GM21723 (cell line): Measurements from ENCODE around the gene ASCC1.
A peak's percentile ranks its signal among the peaks of the same experiment; 100 is the strongest.

Source experiments
- ATAC-seq: cut with Tn5 transposase; IDR thresholded peaks from one replicate; pipeline ENCODE4 v1.9.1; 2021; ENCODE audit warnings: mild to moderate bottlenecking, moderate library complexity; ENCODE audit not compliant: unreplicated experiment

Gene ASCC1, protein sequence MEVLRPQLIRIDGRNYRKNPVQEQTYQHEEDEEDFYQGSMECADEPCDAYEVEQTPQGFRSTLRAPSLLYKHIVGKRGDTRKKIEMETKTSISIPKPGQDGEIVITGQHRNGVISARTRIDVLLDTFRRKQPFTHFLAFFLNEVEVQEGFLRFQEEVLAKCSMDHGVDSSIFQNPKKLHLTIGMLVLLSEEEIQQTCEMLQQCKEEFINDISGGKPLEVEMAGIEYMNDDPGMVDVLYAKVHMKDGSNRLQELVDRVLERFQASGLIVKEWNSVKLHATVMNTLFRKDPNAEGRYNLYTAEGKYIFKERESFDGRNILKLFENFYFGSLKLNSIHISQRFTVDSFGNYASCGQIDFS

DNA sequence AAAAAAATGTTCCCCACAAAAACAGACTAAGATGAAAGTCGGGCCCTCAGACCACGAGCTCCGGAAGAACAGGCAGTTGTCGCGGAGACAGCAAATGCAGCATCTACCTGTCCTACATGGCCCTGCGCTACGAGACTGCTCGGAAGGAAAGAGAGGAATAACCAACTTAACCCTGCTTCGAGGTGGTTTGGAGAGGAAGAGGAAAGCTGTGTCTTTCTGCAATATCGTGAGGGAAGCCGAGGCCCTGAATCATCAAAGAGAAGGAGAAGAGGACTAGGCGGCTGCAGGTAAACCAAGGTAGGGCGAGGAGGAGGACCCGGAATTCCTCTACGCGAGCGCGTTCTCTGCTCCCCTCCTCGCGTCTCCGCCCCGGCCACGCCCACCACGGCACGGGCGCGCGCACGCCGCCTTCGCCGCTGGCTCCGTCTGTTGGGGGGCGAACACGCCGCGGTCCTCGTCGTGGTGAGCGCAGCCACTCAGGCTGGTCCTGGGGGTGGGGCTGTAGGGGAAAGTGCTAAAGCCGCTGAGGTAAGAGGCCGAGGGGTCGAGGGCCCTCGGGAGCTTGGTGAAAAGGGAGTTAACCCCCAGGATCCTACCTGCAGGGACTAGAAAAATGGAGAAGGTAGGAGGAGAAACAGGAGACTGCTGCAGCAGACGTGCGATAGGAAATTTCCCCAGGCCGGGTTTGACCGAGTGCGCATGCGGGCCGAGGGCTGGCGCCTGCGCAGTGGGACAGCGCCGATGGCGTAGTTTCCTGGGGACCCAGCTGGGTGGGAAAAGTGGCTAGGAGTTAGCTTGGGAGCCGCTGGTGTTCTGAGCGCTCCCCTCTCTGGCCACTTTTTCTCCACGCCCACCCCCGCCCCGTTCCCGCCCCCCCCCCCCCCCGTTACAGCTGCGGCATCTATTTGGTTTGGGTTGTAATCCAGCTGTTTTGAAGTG, at the start of gene ASCC1, which contains the start of gene ANAPC16:
Gene ASCC1 (minus strand): TSS at position 666 of the 939 bp plus-strand sequence. CDS start 2,978 bp downstream, outside the sequence.
Gene ANAPC16 (plus strand): TSS at position 402 of the 939 bp plus-strand sequence. CDS start 7,903 bp downstream, outside the sequence.
- peak; percentile 75 for ATAC-seq

DNA sequence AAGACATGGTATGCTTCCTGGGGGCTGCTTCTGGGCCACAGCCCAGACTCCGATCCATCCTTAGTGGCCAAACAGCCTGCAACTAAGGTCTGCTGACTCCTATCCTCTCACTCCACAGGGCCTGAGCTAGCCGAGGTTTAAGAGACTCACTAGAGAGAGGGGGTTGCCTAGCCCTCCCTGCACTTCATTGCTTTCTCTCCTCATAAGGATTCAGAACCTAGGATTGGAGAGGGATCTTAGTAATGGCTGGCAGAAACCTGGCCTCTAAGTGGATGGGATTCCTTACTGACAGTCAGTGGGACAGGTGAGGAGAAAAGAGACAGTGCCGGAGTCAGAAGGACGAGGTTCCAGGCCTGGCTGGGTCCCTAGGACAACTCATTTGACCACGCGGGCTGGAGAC, 49.4 kb upstream of the ASCC1 start:
- ATAC-seq: no peak

DNA sequence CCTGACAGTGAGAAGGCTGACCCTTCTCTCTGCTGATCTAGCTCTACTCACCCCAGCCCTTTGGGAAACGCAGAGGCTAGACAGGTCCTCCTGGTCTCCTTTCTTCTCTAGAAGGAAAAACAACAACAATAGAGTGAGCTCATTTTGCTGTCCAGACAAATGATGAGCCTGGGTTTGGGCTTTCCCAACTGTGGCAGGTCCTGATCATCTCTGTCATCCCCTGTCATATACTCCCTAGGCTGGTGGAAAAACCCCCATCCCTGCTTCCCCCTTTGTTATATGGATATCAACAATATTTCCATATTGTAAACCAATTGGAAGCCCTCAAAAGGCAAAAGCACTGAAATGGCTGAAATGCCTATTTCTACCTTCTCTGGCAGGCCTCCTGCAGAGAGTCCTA, 48.5 kb upstream of the ASCC1 start:
- no peak for ATAC-seq

DNA sequence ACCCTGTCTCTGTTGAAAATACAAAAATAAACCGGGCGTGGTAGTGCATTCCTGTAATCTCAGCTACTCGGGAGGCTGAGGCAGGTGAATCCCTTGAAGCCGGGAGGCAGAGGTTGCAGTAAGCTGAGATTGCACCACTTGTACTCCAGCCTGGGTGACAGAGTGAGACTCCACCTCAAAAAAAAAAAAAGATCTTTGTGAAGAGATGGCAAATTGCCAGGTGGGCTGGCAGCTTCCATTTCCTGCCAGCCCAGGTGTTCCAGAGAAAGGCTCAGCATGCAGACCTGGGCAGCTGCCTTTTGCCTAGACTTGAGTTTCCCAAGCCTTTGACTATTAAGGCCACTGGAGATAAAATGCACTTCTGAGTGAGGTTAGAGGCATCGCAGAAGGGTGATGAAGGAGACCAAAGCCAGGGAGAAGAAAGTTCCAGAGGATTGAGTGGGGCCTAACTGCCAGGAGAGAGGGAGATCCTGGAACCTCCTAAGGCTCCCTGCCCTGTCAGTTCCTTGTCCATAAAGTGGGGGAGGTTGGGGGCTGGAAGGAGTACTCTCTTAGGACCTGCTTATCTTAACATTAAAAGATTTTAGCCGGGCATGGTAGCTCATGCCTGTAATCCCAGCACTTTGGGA, 47.7 kb upstream of the ASCC1 start:
- ATAC-seq: no peak

DNA sequence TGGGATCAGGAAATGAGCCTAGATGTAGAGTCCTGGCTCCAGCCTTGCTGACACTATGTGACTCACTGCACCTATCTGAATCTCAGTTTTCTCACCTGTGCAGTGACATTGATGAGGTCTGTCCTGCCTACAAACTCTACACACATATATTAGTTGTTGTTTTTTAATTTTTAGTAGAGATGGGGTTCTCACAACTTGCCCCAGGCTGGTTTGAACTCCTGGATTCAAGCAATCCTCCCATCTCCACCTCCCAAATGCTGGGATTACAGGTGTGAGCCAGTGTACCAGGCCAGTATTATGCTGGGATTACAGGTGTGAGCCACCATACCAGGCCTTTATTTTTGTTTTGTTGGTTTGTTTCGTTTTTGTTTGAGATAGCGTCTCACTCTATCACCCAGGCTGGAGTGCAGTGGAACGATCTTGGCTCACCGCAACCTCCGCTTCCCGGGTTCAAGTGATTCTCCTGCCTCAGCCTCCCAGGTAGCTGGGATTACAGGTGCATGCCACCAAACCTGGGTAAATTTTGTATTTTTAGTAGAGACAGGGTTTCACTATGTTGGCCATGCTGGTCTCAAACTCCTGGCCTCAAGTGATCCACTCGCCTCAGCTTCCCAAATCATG, 45.8 kb upstream of the ASCC1 start:
- peak; percentile 9 for ATAC-seq

DNA sequence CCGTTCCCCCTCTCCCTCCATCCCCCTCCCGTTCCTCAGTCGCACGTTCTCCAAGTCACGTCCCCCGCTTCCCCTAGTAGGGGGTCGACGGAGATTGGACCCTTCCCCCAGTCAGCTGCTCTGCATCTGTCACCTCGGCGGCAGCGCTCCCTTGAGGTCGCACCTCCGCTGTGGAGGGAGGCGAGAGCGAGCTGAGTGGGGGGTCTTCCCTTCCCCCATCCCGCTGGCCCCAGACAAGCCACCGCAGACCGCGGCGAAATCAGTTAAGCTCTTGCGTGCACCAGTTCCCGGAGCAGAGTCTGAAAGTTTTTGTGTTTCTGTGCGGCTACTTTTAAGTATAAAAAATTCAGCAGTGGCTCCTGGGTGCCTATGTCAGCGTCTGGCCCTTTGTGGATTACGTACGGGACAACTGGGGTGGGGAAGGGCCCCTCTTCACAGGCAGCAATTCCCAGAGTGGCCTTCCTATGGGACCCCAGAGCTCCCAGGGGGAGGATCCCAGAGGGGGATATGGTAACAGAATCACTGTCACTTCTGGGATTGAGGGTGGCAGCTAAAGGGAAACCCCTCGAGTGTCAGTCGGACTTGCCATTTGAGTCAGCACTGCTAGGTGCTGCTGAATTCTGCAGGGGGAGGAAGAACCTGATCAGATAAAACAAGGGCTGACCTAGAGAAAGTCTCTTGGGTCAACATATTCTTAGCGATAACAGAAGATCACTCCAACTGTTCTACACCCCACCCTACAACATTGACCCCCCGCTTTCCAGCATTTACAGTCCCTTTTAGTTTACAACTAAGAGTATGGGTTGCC, 45.1 kb upstream of the ASCC1 start:
- peak; percentile 46 for ATAC-seq

DNA sequence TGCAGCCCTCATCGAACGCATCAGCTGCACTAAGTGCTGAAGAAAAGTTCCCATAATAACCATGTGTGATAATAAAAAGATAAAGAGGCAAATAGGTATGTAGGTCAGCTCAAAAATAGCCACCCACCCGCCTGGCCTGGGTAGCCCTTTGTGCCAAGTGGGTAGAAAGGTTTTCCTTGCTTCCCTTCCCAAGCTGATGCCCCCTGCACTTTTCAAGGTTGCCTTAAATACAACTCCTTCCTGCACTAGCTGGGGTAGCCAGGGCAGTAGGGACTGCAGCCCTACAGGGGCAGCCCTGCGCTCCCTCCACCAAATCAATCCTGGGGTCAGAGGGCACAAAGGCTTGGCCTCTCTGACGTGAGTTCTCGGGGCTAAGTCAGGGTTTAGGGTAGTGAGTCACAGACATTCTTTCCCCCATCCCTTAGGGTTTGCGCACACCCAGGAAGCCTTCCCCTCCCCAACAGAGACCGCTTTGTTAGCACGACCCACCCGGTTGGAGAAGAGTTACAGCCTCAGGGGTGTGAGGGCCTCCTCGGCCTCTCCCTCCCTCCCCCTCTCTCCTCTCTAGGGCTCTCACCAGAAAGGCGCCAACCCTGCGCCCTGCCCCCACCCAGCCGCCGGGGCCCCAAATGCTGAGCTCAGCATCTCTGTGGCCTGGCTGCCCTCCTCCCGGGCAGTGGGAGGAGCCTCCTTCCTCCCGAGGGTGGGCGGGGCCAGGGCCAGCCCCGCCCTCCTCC, 44.3 kb upstream of the ASCC1 start:
- ATAC-seq: peak; percentile 54

DNA sequence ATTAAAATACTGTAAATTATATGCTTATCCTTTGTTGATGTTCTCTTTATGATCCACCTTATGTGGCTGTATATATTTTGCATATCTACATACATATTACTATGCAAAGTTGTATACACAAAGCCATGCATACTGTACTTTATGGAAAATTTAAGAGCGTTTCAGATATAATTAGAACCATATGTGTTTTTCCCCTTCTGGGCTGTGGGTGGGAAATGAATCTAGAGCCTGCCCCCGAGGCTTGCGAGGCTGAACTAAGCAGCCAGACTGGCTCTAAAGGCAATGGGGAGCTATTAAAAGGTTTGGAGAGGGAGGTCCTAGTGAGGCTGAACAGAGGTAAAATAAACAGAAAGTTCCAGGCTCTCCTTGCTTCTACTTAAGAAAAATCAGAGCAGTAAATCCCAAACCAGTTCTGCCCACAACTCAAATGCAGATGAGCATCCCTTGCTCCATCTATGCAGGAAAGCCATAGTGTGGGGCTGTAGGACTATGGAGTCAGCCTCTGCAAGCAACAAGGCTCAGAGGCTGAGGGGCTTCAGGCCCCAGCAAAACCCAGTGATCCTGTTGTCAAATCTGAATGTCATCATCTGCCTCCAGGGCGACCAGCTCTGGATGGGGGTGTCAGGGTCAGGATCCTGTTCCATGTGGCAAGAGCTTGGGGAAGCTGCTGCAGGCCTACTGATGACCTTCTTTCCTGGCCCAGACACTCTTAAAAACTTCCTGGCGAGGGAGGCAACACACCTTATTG, 43.6 kb upstream of the ASCC1 start:
- ATAC-seq: no peak

DNA sequence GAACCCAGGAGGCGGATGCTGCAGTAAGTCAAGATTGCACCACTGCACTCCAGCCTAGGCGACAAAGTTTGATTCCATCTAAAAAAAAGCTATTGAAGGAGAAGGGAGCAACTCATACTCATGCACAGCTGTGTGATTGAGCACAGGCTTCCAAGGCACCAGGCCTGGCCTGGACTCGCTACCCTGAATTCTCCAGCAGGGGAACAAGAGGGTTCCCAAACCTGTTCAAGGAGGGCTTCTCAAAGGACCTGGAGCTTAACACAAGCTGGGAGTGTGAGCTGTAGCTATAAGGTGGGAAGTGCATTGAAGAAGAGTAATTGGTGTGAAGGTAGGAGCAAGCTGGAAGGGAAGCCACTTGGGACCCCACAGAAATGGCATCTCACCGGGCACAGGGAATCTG, 42.5 kb upstream of the ASCC1 start:
- no peak for ATAC-seq

DNA sequence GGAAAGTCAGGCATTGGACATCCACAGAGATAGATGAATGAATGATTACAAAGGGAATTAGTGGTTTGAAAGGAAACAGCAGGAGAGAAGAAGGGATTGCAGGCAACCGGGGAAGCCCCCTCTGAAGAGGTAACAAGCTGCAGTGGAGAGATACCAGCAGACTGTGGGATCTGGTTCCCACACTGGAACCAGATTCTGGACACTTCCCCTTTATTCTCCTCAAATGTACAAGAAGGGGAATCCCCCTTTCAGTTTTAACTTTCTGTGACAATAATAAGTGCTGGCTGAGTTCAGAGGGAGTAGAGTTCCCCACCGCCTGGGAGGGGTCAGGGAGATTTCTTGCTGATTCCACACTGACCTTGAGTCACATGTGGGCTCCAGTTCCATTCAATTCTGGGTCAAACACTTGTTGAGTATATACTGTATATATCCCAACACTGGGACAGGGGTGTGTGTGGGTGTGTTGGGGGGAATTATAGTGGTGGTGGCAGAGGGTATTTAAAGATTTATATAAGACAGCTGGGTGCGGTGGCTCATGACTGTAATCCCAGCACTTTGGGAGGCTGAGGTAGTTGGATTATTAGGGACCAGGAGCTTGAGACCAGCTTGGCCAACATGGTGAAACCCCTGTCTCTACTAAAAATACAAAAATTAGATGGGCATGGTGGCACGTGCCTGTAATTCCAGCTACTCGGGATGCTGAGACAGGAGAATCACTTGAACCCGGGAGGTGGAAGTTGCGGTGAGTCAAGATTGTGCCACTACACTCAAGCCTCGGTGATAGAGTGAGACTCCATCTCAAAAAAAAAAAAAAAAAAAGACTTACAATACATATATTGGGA, 41.2 kb upstream of the ASCC1 start:
- ATAC-seq: peak; percentile 24

DNA sequence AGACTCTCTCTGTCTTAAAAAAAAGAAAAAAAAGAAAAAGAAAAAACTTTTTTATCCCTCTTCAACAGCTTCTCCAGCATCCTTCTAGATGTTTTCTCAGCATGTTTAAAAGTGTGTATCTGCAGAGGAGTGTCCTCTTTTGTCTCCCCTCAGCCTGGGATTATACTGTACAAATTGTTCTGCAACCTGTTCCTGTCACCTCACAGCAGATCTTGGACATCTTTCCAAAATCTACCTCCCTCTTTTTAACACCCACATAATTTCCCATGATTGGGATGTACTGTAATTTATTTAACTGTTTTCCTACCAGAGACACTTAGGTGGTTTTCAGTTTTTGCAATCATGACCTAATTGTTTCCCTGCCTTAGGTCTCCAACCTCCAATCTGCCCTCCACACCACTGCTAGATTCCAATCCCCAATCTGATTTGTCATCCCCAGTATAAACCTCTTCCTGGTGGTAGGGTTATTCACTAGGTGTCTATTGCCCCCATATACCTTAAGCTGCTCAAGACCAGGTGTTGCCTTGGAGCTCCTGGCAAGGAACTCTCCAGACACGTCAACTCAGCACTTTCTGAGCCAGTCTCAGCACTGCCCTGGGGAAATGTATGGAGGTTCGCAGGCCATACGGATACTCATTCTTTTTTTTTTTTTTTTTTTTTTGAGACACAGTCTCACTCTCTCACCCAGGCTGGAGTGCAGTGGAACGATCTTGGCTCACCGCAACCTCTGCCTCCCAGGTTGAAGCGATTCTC, 40.1 kb upstream of the ASCC1 start:
- no peak for ATAC-seq

DNA sequence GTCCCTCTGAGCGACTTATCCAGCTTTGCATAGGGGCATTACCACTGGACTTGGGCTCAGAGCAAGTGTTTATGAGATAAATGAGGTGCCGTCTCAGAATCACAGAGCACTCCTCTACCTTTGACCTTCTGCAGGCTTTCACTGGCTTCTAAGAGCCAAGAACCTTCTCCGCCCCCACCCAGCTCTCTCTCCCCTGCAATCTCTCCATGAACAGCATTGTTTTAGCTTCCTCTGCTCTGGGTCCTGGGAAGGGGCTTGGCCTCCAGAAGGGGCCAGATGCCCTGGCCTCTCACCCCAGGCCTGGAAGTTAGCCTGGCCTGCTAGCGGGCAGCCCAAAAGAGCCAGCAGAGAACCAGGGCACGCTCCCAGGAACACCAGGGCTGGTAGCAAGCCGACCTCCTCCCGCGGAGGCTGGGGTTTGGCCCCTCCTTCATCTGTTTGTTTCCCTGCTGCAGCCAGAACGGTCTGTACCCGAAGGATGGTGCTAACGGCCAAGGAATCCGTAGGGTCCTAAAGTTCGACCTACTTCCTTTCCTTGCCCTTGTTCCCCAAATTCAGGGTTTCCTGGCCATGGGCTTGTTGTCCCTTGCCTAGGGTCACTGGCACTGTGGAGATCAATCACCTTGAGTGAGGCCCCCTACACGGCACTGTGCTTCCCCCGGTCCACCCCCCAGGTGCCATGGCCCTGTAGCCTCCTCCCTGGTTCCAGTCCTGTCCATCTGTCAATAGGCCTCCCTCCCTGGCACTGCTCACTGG, 38.9 kb upstream of the ASCC1 start:
- no peak for ATAC-seq

DNA sequence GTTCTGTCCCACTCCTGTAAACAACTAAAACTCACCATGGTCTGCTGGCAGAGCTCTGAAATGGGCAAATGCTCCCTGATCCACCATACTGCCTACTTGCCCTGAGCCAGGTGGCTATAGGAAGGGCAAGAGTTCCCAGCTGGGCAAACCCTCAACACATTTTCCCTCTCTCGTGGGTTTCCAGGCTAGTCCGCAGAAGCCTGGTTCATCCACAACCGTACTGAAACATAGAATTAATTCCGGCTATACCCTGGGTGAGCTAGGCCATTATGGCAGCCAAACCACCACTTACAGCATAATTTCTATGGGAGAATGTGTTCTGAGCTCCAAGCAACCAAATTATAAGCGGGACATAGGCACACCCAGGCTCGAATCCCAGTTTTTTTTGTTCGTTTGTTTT, 37.5 kb upstream of the ASCC1 start:
- ATAC-seq: no peak

DNA sequence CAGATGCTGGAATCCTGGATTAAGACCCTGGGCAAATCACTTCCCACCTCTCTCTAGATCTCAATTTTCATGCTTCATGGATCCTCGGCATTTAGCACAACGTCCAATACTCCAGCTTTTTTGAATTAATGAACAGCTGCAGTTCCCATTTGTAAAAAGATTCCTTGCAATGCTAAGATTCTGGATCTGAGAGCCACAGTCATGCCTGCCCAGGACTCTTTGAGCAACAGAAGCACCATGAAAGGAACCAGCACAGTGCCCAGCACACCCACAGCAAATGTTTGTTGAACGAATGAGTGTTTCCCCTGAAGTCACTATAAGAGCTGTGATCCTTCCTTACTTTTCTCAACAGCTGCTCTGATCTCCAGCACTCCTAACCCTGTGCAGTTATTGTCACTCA, 36.9 kb upstream of the ASCC1 start:
- no peak for ATAC-seq

DNA sequence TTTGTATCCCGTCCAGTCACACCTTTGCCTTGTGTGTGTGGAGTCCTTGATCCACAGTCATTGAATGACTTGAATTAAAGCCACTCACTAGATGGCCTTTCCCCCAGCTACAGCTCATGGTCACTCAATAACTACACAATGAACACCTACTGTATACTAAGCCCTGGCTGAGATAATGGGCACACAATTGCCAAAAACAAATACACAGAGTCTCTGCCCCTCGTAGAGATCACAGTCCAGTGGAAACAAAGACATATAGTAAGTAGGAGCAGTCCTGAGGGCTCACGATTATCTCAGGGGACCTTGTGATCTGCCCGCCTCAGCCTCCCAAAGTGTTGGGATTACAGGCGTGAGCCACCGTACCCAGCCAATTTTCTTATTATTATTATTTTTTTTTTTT, 35.6 kb upstream of the ASCC1 start:
- ATAC-seq: no peak

DNA sequence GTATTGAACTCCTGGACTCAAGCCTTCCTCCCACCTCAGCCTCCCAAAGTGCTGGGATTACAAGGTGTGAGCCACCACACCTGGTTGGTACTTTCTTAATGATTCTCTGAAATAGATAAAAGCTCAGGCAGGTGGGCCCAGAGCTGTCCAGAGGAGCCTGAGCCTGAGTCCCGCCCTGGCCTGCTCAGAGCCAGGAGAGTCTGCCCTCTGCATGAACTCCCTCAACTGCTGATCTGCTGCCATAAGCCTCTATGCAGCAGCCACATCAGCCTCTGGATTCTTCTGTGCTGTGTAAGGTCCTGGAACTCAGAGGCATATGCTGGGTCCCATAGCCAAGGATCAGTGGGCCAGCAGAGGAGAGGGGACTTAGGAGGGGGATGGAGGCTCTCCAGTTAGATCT, 34.6 kb upstream of the ASCC1 start:
- ATAC-seq: no peak
